Type B pancreatic cell (in vitro differentiated cells): ENCODE data around the gene RSRC1. TPM values are rescaled to one million over a fixed set of nuclear protein-coding genes. Genes with fewer than 3 reads are reported as not detected.

Source experiments
- DNase-seq: peaks from one replicate; pipeline ENCODE4 v3.0.0; 2021; ENCODE audit warnings: mixed read lengths; ENCODE audit not compliant: unreplicated experiment; ENCODE audit errors: extremely low spot score
- H3K27ac Mint-ChIP-seq: 2 replicates; pipeline ENCODE4 v1.8.0; 2021; ENCODE audit warnings: mild to moderate bottlenecking, mixed read lengths
- H3K27me3 Mint-ChIP-seq: 2 replicates; pipeline ENCODE4 v1.8.0; 2021; ENCODE audit warnings: mixed read lengths
- H3K36me3 Mint-ChIP-seq: 2 replicates; pipeline ENCODE4 v1.8.0; 2021; ENCODE audit warnings: mixed read lengths
- H3K4me1 Mint-ChIP-seq: one replicate; pipeline ENCODE4 v1.8.0; 2021; ENCODE audit warnings: mixed read lengths; ENCODE audit not compliant: unreplicated experiment
- H3K4me3 Mint-ChIP-seq: 2 replicates; pipeline ENCODE4 v1.8.0; 2021; ENCODE audit warnings: mild to moderate bottlenecking, mixed read lengths
- H3K9me3 Mint-ChIP-seq: 2 replicates; pipeline ENCODE4 v1.8.0; 2021; ENCODE audit warnings: mixed read lengths
- CTCF ChIP-seq: fragments of 200-600 bp; sonication (generic); conservative IDR thresholded peaks from 2 replicates; pipeline ENCODE4 v1.5.0; 2021; ENCODE audit warnings: antibody characterized with exemption, mild to moderate bottlenecking
- total RNA-seq: library from RNA; stranded (reverse); gene quantifications from 2 replicates; pipeline ENCODE4 v1.2.1, GENCODE V29; 2021; ENCODE audit warnings: low replicate concordance

RSRC1 gene
- total RNA-seq, 1 donor from 2014 or later = 34.6 TPM

DNA sequence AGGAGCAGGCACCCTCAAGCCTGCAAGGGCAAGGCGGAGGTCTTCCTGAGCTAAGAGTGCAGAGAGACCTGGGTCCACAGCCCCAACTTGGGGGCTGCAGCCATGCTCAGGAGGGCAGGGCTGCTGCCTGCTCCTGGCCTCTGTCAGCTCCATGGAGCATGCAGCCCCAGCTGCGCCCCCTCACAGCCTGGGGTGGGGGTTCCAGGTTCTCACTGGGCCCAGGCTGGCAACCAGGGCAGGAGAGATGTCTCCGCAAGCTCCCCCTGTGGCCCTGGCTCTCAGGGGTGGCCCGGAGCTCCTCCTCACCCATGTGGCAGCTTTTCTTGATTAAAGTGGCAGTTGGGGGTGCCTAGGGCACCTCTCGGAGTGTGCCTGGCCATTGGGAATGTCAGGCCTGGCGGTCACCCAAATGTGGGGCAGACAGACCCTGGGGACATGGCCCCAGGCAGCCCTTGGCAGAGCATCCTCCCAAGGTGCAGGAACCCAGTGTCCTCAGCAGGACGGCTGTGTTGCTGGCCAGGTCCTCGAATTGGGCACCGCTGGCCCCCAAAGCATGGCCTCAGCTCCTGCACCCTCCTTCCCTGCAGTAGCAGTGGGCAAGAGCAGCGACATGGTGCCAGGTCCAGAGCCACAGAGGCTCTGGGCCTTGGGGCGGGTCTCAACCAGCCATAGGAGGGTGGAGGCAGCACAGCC, 251.0 kb downstream of the RSRC1 start:
- Mint-ChIP-seq H3K4me3 (no peak overlapping the region), H3K4me1 (no peaks in the 10 kb centered on the region), H3K27ac (no peak overlapping the region), H3K27me3 (no peaks in the 10 kb centered on the region), H3K36me3 (peaks cover 3% of the 10 kb centered on the region), H3K9me3 (peaks cover 3% of the 10 kb centered on the region)
- no peak for TF ChIP-seq CTCF
- no peak for DNase-seq

- no peak overlapping the region for H3K4me3 Mint-ChIP-seq
- TF ChIP-seq CTCF = no peak
- H3K9me3 Mint-ChIP-seq = peaks cover 8% of the 10 kb centered on the region
- no peak overlapping the region for H3K27ac Mint-ChIP-seq
- no peak for DNase-seq
- peaks cover 5% of the 10 kb centered on the region for H3K36me3 Mint-ChIP-seq
- no peaks in the 10 kb centered on the region for H3K27me3 Mint-ChIP-seq
- H3K4me1 Mint-ChIP-seq = no peaks in the 10 kb centered on the region
Observed at GRCh38 chr3:158368271-158368670, 258.4 kb downstream of the RSRC1 start.

DNA sequence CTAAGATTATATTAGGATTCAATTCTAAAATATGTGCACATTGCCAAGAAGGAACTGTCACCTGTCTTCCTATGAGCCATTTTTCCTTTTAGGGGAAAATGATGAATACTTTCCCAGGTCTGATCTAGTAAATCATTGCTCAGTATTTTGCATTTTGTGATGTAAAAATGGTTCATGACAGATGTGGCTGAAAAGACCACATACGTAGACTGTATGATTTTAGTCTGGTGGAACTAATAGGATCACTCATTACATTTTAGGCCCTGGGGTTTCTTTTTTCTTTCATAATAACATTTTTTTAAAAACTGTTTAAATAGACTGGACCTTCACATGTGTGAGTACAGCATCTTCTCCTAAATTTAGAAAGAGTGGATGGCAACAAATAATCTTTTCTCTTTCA, 259.4 kb downstream of the RSRC1 start:
- no peaks in the 10 kb centered on the region for H3K4me1 Mint-ChIP-seq
- H3K27ac Mint-ChIP-seq = no peak overlapping the region

DNA sequence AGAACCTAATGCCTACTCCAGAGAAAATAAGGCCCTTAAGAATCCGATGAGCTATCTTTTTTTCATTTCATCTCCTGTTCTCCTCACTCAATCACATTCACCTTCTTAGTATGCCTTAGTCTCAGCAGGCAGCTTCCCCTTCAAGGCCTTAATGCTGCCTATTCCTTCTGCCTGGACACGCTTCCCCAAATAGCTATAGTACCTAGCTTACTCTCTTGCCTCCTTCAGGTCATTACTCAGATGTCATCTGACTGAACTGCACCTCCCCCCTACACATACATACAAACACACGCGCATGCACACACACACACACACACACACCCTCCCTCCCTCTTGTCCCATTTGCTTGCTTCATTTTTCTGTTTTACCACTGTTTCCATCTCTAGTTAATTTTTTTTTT, 269.6 kb downstream of the RSRC1 start:
- Mint-ChIP-seq H3K4me3 (no peak overlapping the region), H3K27ac (no peak overlapping the region), H3K36me3 (no peaks in the 10 kb centered on the region), H3K27me3 (no peaks in the 10 kb centered on the region), H3K9me3 (no peaks in the 10 kb centered on the region), H3K4me1 (peaks cover 7% of the 10 kb centered on the region)
- DNase-seq = no peak
- no peak for TF ChIP-seq CTCF

More for the DNA sequence above, 259.4 kb downstream of the RSRC1 start:
- H3K4me3 Mint-ChIP-seq = no peak overlapping the region
- peaks cover 8% of the 10 kb centered on the region for H3K9me3 Mint-ChIP-seq
- H3K27me3 Mint-ChIP-seq = no peaks in the 10 kb centered on the region
- no peak for TF ChIP-seq CTCF
- H3K36me3 Mint-ChIP-seq = peaks cover 5% of the 10 kb centered on the region
- DNase-seq = no peak

GRCh38 chr3:158381262-158381868, 271.5 kb downstream of the RSRC1 start:
- H3K36me3 Mint-ChIP-seq = no peaks in the 10 kb centered on the region
- TF ChIP-seq CTCF = no peak
- no peaks in the 10 kb centered on the region for H3K9me3 Mint-ChIP-seq
- H3K27me3 Mint-ChIP-seq = no peaks in the 10 kb centered on the region
- DNase-seq = no peak
- H3K4me1 Mint-ChIP-seq = peaks cover 7% of the 10 kb centered on the region
- no peak overlapping the region for H3K4me3 Mint-ChIP-seq
- no peak overlapping the region for H3K27ac Mint-ChIP-seq
